Urinary bladder (tissue), 4 donors: ENCODE results near the gene IZUMO2. TPM values are rescaled to one million over a fixed set of nuclear protein-coding genes. Genes with fewer than 3 reads are reported as not detected.
"Not testable (repeated sequence)": the region's sequence is repeated elsewhere in the genome, so short reads cannot be mapped to it uniquely, and the experiment has no call there.

ENCODE experiments used
- DNase-seq: peaks from one replicate; pipeline ENCODE4 v3.0.0-alpha.2; 2015; ENCODE audit errors: extremely low spot score
- H3K27ac ChIP-seq: one replicate; pipeline ENCODE4 v1.5.1; 2013; ENCODE audit warnings: low read depth, mild to moderate bottlenecking, moderate library complexity
- H3K36me3 ChIP-seq: one replicate; pipeline ENCODE4 v1.6.1; 2013; ENCODE audit warnings: mild to moderate bottlenecking, moderate library complexity; ENCODE audit not compliant: insufficient read depth
- H3K4me1 ChIP-seq: one replicate; pipeline ENCODE4 v1.6.1; 2013; ENCODE audit warnings: mild to moderate bottlenecking, moderate library complexity; ENCODE audit not compliant: insufficient read depth
- H3K4me3 ChIP-seq: one replicate; pipeline ENCODE4 v1.5.1; 2013; ENCODE audit warnings: low read depth, low read length
- WGBS: extraction: QIAGEN DNeasy Blood & Tissue Kit; methylation state at CpG from one replicate; pipeline ENCODE4 v1.1.7; 2013; 5-methylcytosine and 5-hydroxymethylcytosine counted together
- polyA plus RNA-seq: library from polyadenylated mRNA; stranded (reverse); fragments of 200-250 nt; gene quantifications from one replicate; pipeline ENCODE4 v1.2.3, GENCODE V29; 2013
- total RNA-seq: library from RNA; depleted of rRNA; stranded (reverse); fragments of >200 nt; gene quantifications from one replicate; pipeline ENCODE4 v1.2.3, GENCODE V29; 2014
- donor health status: healthy with polysubstance abuse.
- donor health status: healthy.

The IZUMO2 gene
- total and polyA plus RNA-seq, 2 donors = not detected

- not testable (repeated sequence) for DNase-seq, H3K4me1 ChIP-seq
- 91% methylated on average over 34 of the region's 36 CpGs for WGBS
Observed at GRCh38 chr19:50140118-50140845, 22.8 kb downstream of the IZUMO2 start.

GRCh38 chr19:50136603-50137365, 26.3 kb downstream of the IZUMO2 start:
- H3K4me1 ChIP-seq, DNase-seq, H3K4me3 ChIP-seq: not testable (repeated sequence)

More at GRCh38 chr19:50140118-50140845, 22.8 kb downstream of the IZUMO2 start:
- H3K4me3 ChIP-seq, H3K36me3 ChIP-seq, H3K27ac ChIP-seq: not testable (repeated sequence)

GRCh38 chr19:50135856-50136602, 27.1 kb downstream of the IZUMO2 start:
- H3K4me1 ChIP-seq, H3K27ac ChIP-seq, H3K4me3 ChIP-seq, DNase-seq, H3K36me3 ChIP-seq: not testable (repeated sequence)
- WGBS = 89% methylated on average over 10 of the region's 10 CpGs

More at GRCh38 chr19:50136603-50137365, 26.3 kb downstream of the IZUMO2 start:
- not testable (repeated sequence) for H3K36me3 ChIP-seq, H3K27ac ChIP-seq
- 51% methylated on average over 19 of the region's 23 CpGs for WGBS

- H3K36me3 ChIP-seq, DNase-seq, H3K4me3 ChIP-seq, H3K4me1 ChIP-seq, H3K27ac ChIP-seq: not testable (repeated sequence)
- WGBS = 79% methylated on average over 15 of the region's 21 CpGs
Observed at GRCh38 chr19:50134777-50135719, 28.0 kb downstream of the IZUMO2 start.

- not testable (repeated sequence) for DNase-seq
Observed at GRCh38 chr19:50133518-50134492, 29.3 kb downstream of the IZUMO2 start.

GRCh38 chr19:50104012-50104411, 59.1 kb downstream of the IZUMO2 start:
- not testable (repeated sequence) for H3K27ac ChIP-seq, H3K36me3 ChIP-seq, DNase-seq, H3K4me3 ChIP-seq, H3K4me1 ChIP-seq
- WGBS = no CpG with 5 or more reads among the region's 13 CpGs

More at GRCh38 chr19:50133518-50134492, 29.3 kb downstream of the IZUMO2 start:
- not testable (repeated sequence) for H3K36me3 ChIP-seq, H3K4me1 ChIP-seq, H3K27ac ChIP-seq, H3K4me3 ChIP-seq
- WGBS = 73% methylated on average over 21 of the region's 31 CpGs

GRCh38 chr19:50103405-50103804, 59.7 kb downstream of the IZUMO2 start:
- H3K27ac ChIP-seq, H3K36me3 ChIP-seq, H3K4me1 ChIP-seq, DNase-seq, H3K4me3 ChIP-seq: not testable (repeated sequence)
- 73% methylated on average over 5 of the region's 13 CpGs for WGBS

Other genes starting within 250 kb of the IZUMO2 start
- 2.4 TPM for gene ATF5, start 234.1 kb downstream of the IZUMO2 start, total RNA-seq
- 35.4 TPM for gene ATF5, start 234.1 kb downstream of the IZUMO2 start, polyA plus RNA-seq
- gene NUP62, start 233.8 kb downstream of the IZUMO2 start, total RNA-seq = 22.7 TPM
- gene NUP62, start 233.8 kb downstream of the IZUMO2 start, polyA plus RNA-seq = 40.5 TPM
- gene SIGLEC11, start 202.1 kb downstream of the IZUMO2 start, total RNA-seq = 1.7 TPM
- 0.56 TPM for gene SIGLEC11, start 202.1 kb downstream of the IZUMO2 start, polyA plus RNA-seq
- 17.8 TPM for gene VRK3, start 137.9 kb downstream of the IZUMO2 start, total RNA-seq
- gene VRK3, start 137.9 kb downstream of the IZUMO2 start, polyA plus RNA-seq = 24.4 TPM
- 7.7 TPM for gene ZNF473, start 137.3 kb downstream of the IZUMO2 start, total RNA-seq
- gene ZNF473, start 137.3 kb downstream of the IZUMO2 start, polyA plus RNA-seq = 4.8 TPM
- gene MYH14, start 40.3 kb upstream of the IZUMO2 start, total RNA-seq = 15.5 TPM
- 7.0 TPM for gene MYH14, start 40.3 kb upstream of the IZUMO2 start, polyA plus RNA-seq
- gene KCNC3, start 166.1 kb upstream of the IZUMO2 start, total RNA-seq = 0.79 TPM
- gene KCNC3, start 166.1 kb upstream of the IZUMO2 start, polyA plus RNA-seq = 0.52 TPM
- gene NAPSA, start 202.4 kb upstream of the IZUMO2 start, total RNA-seq = 0.58 TPM
- gene NAPSA, start 202.4 kb upstream of the IZUMO2 start, polyA plus RNA-seq = 0.77 TPM
- 33.4 TPM for gene NR1H2, start 213.2 kb upstream of the IZUMO2 start, total RNA-seq
- gene NR1H2, start 213.2 kb upstream of the IZUMO2 start, polyA plus RNA-seq = 136 TPM
- gene POLD1, start 221.1 kb upstream of the IZUMO2 start, total RNA-seq = 13.0 TPM
- gene POLD1, start 221.1 kb upstream of the IZUMO2 start, polyA plus RNA-seq = 18.4 TPM